B cell (primary cell): Measurements from ENCODE around the gene THADA. TPM values are rescaled to one million over a fixed set of nuclear protein-coding genes. Genes with fewer than 3 reads are reported as not detected.

Experiments used
- ATAC-seq: fragments of 200-7000 bp; cut with Tn5 transposase; one replicate; pipeline ENCODE4 v1.10.0; 2021; ENCODE audit warnings: low read depth, mild to moderate bottlenecking, moderate number of reproducible peaks, moderate library complexity
- CTCF ChIA-PET: fragments of 350-600 bp; sonication (Branson Sonifier 250); formaldehyde crosslinking; loops from one replicate; lab custom pipeline; 2021; ENCODE audit warnings: antibody characterized with exemption, inconsistent platforms; lab: Charles Lee
- POLR2A ChIA-PET: fragments of 350-600 bp; sonication (Branson Sonifier 250); formaldehyde crosslinking; loops from one replicate; lab custom pipeline; 2021; ENCODE audit warnings: antibody characterized with exemption; lab: Charles Lee
- DNase-seq: peaks from one replicate; pipeline ENCODE4 v3.0.0; 2013
- H2AFZ ChIP-seq: 2 replicates; pipeline ENCODE4 v1.6.1; 2012; ENCODE audit warnings: mild to moderate bottlenecking, low read depth, low read length; ENCODE audit not compliant: insufficient read depth, poor library complexity, severe bottlenecking
- H3K27ac ChIP-seq, 2 donors: 1 replicate in 1 of 2; 2 replicates in 1 of 2; pipeline ENCODE4 v1.5.1; 2012 to 2013; ENCODE audit warnings: low read length in 2 of 2, mild to moderate bottlenecking in 2 of 2, moderate library complexity in 1 of 2
- H3K27me3 ChIP-seq, 4 experiments: fragments of 200-600 bp in 1 of 4; sonication (generic) in 1 of 4; replicated peaks in 1 of 4; 1 replicate in 2 of 4; 2 replicates in 2 of 4; pipeline versions ENCODE4 v1.6.1 to v1.7.0; 2013 to 2016; ENCODE audit warnings: low read length in 3 of 4, mild to moderate bottlenecking in 2 of 4, mixed read lengths in 1 of 4, moderate library complexity in 1 of 4; ENCODE audit not compliant: insufficient read depth in 4 of 4, control insufficient read depth in 3 of 4; ENCODE audit errors: control extremely low read depth in 1 of 4
- H3K36me3 ChIP-seq, 2 experiments: replicated peaks in 1 of 2; 1 replicate in 1 of 2; 2 replicates in 1 of 2; pipeline versions ENCODE4 v1.6.1 to v1.7.1; 2013; ENCODE audit warnings: low read length in 1 of 2; ENCODE audit not compliant: insufficient read depth in 2 of 2, control insufficient read depth in 1 of 2; ENCODE audit errors: control extremely low read depth in 1 of 2, extremely low read depth in 1 of 2
- H3K4me1 ChIP-seq, 2 donors: fragments of 200-600 bp in 1 of 2; sonication (generic) in 1 of 2; 1 replicate in 1 of 2; 2 replicates in 1 of 2; pipeline versions ENCODE4 v1.5.1 to v1.6.1; 2013 to 2017; ENCODE audit warnings: low read length in 2 of 2; ENCODE audit not compliant: control insufficient read depth in 2 of 2, insufficient read depth in 2 of 2
- H3K4me2 ChIP-seq: replicated peaks from 2 replicates; pipeline ENCODE3; 2012; ENCODE audit warnings: mild to moderate bottlenecking, low read depth, low read length; ENCODE audit not compliant: poor library complexity, severe bottlenecking
- H3K4me3 ChIP-seq, 5 experiments: fragments of 200-600 bp in 1 of 5; sonication (generic) in 1 of 5; 1 replicate in 3 of 5; 2 replicates in 2 of 5; pipeline versions ENCODE4 v1.5.1 to v1.7.0; 2011 to 2016; ENCODE audit warnings: low read length in 4 of 5, mild to moderate bottlenecking in 4 of 5, low read depth in 2 of 5, control low read depth in 1 of 5, moderate library complexity in 1 of 5; ENCODE audit not compliant: insufficient read depth in 1 of 5; ENCODE audit errors: control extremely low read depth in 1 of 5, extremely low read depth in 1 of 5
- H3K79me2 ChIP-seq: fragments of 200-600 bp; sonication (generic); one replicate; pipeline ENCODE4 v1.6.0; 2016; ENCODE audit warnings: low read length; ENCODE audit not compliant: control insufficient read depth, insufficient read depth
- H3K9ac ChIP-seq: fragments of 200-600 bp; sonication (generic); 2 replicates; pipeline ENCODE4 v1.6.1; 2017; ENCODE audit warnings: mild to moderate bottlenecking, low read length, moderate library complexity
- H3K9me3 ChIP-seq, 3 donors: one replicate each; pipeline versions ENCODE4 v1.6.1 to v1.7.1; 2013; ENCODE audit warnings: low read length in 2 of 3; ENCODE audit not compliant: control insufficient read depth in 2 of 3, insufficient read depth in 1 of 3; ENCODE audit errors: control extremely low read depth in 1 of 3
- H4K20me1 ChIP-seq: 2 replicates; pipeline ENCODE4 v1.6.0; 2012; ENCODE audit warnings: mild to moderate bottlenecking, low read length; ENCODE audit not compliant: insufficient read depth, control insufficient read depth, poor library complexity, severe bottlenecking
- H3K27ac Mint-ChIP-seq: one replicate; pipeline ENCODE4 v1.8.0; 2021; ENCODE audit warnings: mixed read lengths
- H3K27me3 Mint-ChIP-seq: one replicate; pipeline ENCODE4 v1.8.0; 2021; ENCODE audit warnings: mixed read lengths
- H3K4me1 Mint-ChIP-seq: one replicate; pipeline ENCODE4 v1.8.0; 2021; ENCODE audit warnings: mixed read lengths
- H3K4me3 Mint-ChIP-seq: one replicate; pipeline ENCODE4 v1.8.0; 2021; ENCODE audit warnings: mixed read lengths
- H3K9me3 Mint-ChIP-seq: one replicate; pipeline ENCODE4 v1.8.0; 2022; ENCODE audit warnings: mixed read lengths; ENCODE audit not compliant: insufficient read depth
- CTCF ChIP-seq: fragments of 200-600 bp; IDR thresholded peaks from one replicate; pipeline ENCODE4 v1.8.0; 2022; ENCODE audit warnings: antibody characterized with exemption, mild to moderate bottlenecking
- EZH2 ChIP-seq: IDR thresholded peaks from 2 replicates; pipeline ENCODE4 v1.6.1; 2012; ENCODE audit warnings: borderline replicate concordance, low read depth, mild to moderate bottlenecking, moderate library complexity, low read length; ENCODE audit not compliant: insufficient read depth, poor library complexity, severe bottlenecking
- WGBS: methylation state at CpG from one replicate; pipeline ENCODE4 v1.1.5; 2013; ENCODE audit warnings: missing lambda C conversion rate; ENCODE audit not compliant: insufficient coverage; 5-methylcytosine and 5-hydroxymethylcytosine counted together
- intact Hi-C: fragments of 100-400 bp; cut with micrococcal nuclease; formaldehyde crosslinking; loops from one replicate; pipeline ENCODE4 v1.10.0; 2022
- polyA plus RNA-seq: library from polyadenylated mRNA; depleted of rRNA; stranded (reverse); fragments of >200 nt; gene quantifications from 2 replicates; pipeline ENCODE4 v1.2.3, GENCODE V29; 2012
- total RNA-seq, 2 donors: library from RNA; stranded (reverse); fragments of 120-200 nt in 1 of 2; gene quantifications; 1 replicate in 1 of 2; 2 replicates in 1 of 2; pipeline versions ENCODE4 v1.2.3 to v1.2.4, GENCODE V29; 2013 to 2022

THADA gene
- total and polyA plus RNA-seq, 2 donors (not counting 1 experiment from before 2014, with no cell fraction given), result 17.6 to 48.5 TPM

DNA sequence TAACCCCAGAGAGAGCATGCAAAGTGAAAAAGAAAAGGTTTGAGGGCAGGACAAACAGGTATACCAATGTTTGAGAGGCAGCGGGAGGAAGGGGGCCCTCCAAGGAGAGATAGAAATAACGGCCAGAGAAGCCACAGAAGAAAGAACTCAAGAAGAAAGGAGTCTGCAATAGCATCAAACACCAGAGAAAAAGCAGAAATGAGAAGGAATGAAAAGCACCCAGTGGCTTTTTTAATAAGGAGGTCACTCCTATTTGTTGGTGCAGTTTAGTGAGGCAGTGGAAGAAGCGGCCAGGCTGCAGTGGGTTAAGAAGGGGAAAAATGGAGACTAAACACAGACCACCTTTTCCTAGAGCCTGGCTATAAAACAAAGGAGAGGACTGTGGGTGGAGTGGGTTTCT is 177.2 kb downstream of the THADA start:
- intact Hi-C loops, result no loop called here
- H3K4me3 ChIP-seq, result no peak overlapping the region
- Mint-ChIP-seq H3K9me3 (no peaks in the 10 kb centered on the region), H3K27me3 (no peaks in the 10 kb centered on the region), H3K4me1 (no peaks in the 10 kb centered on the region), H3K27ac (no peak overlapping the region), H3K4me3 (no peak overlapping the region)
- no peaks in the 10 kb centered on the region for H3K4me1 ChIP-seq
- TF ChIP-seq CTCF (no peak), EZH2 (no peak)
- H3K79me2 ChIP-seq, result no peaks in the 10 kb centered on the region
- POLR2A ChIA-PET, result no interaction called here
- ATAC-seq (no peak), DNase-seq (no peak)
- peaks cover 1 to 12% of the 10 kb centered on the region in 2 experiments for H3K36me3 ChIP-seq
- H3K9ac ChIP-seq, result no peak overlapping the region
- H3K4me2 ChIP-seq, result no peak overlapping the region
- no peak overlapping the region for H2AFZ ChIP-seq
- H3K27ac ChIP-seq, result no peak overlapping the region
- H3K27me3 ChIP-seq, result no peaks in the 10 kb centered on the region
- H4K20me1 ChIP-seq, result no peaks in the 10 kb centered on the region
- CTCF ChIA-PET, result no interaction called here
- H3K9me3 ChIP-seq, result no peaks in the 10 kb centered on the region
- WGBS, result 80% methylated on average over 2 of the region's 3 CpGs

DNA sequence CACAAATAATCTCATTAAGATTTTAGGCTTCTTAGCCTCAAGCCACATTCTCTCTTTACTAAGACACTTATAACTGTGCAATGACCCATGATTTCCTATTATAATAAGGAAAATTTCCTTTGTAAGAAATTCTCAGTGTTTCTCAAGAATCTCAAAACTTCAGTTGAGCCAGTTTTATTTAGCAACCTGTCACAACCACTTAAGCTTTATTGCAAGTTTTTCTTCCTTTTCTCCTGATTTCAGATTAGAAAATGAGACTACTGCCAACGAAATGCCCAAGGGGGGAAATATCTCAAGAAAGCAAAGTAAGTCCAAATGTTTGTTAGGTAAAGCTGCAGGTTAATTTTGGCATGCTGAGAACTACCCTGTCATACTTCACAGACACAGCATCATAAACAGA is 178.5 kb downstream of the THADA start:
- no peak overlapping the region for H3K4me3 ChIP-seq
- no peak overlapping the region for H2AFZ ChIP-seq
- no peaks in the 10 kb centered on the region for H3K27me3 Mint-ChIP-seq
- POLR2A ChIA-PET, result no interaction called here
- H3K4me3 Mint-ChIP-seq, result no peak overlapping the region
- peaks cover 1 to 13% of the 10 kb centered on the region in 2 experiments for H3K36me3 ChIP-seq
- no peak overlapping the region for H3K27ac ChIP-seq
- no peaks in the 10 kb centered on the region for H3K9me3 ChIP-seq
- no peak for TF ChIP-seq EZH2
- no peak for TF ChIP-seq CTCF
- CTCF ChIA-PET, result no interaction called here
- no peaks in the 10 kb centered on the region for H3K79me2 ChIP-seq
- H3K9me3 Mint-ChIP-seq, result no peaks in the 10 kb centered on the region
- DNase-seq (no peak), ATAC-seq (no peak)
- no peak overlapping the region for H3K27ac Mint-ChIP-seq
- no peaks in the 10 kb centered on the region for H3K4me1 Mint-ChIP-seq
- no peaks in the 10 kb centered on the region for H3K4me1 ChIP-seq
- H3K4me2 ChIP-seq, result no peak overlapping the region
- no peaks in the 10 kb centered on the region for H4K20me1 ChIP-seq
- no peaks in the 10 kb centered on the region for H3K27me3 ChIP-seq
- intact Hi-C loops, result no loop called here
- H3K9ac ChIP-seq, result no peak overlapping the region
- WGBS, result no CpG with 5 or more reads among the region's 1 CpG
